PFSK-1 (cell line): ENCODE data around the gene ATP5F1A.

Experiments
- FOXP2 ChIP-seq: optimal IDR thresholded peaks from 2 replicates; pipeline ENCODE3; 2011; ENCODE audit warnings: borderline replicate concordance, control low read depth, inconsistent platforms; ENCODE audit not compliant: insufficient read depth; ENCODE audit errors: extremely low read length, extremely low read depth
- POLR2AphosphoS5 ChIP-seq: IDR thresholded peaks from 2 replicates; pipeline ENCODE4 v1.6.1; 2012; ENCODE audit warnings: low read depth, mild to moderate bottlenecking, control low read depth, low read length, moderate library complexity
- SIN3A ChIP-seq: IDR thresholded peaks from 2 replicates; pipeline ENCODE4 v1.6.1; 2012; ENCODE audit warnings: mild to moderate bottlenecking, low read length, moderate library complexity, borderline replicate concordance; ENCODE audit not compliant: insufficient read depth
- TAF1 ChIP-seq: IDR thresholded peaks from 2 replicates; pipeline ENCODE4 v1.6.1; 2012; ENCODE audit warnings: low read length, control low read depth, borderline replicate concordance; ENCODE audit not compliant: insufficient read depth
- TF ChIP-seq, protein P1 (sequence below), 2 experiments: IDR thresholded peaks; 2 replicates each; pipeline versions ENCODE4 v1.6.1 to v1.8.0; 2011 to 2012; ENCODE audit warnings: low read depth in 2 of 2, low read length in 2 of 2, control low read depth in 1 of 2, inconsistent platforms in 1 of 2, mild to moderate bottlenecking in 1 of 2, moderate library complexity in 1 of 2; ENCODE audit not compliant: insufficient read depth in 1 of 2

The ATP5F1A gene

DNA sequence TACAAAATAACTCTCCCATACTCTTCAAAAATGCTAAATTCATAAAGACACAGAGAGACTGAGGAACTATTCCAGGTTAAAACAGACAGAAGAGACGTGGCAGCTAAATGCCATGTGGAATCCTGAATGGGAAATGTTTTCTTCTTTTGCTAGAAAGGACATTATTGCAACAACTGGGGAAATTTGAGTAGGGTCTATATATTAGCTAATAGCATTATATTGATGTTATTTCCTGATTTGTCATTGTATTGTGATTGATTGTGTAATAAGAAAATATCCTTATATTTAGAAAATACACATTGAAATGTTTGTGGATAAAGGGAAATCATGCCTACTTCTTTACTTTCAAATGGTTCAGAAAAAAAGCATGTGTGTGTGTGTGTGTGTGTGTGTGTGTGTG, 49.5 kb downstream of the ATP5F1A start:
- TF ChIP-seq, protein P1, sequence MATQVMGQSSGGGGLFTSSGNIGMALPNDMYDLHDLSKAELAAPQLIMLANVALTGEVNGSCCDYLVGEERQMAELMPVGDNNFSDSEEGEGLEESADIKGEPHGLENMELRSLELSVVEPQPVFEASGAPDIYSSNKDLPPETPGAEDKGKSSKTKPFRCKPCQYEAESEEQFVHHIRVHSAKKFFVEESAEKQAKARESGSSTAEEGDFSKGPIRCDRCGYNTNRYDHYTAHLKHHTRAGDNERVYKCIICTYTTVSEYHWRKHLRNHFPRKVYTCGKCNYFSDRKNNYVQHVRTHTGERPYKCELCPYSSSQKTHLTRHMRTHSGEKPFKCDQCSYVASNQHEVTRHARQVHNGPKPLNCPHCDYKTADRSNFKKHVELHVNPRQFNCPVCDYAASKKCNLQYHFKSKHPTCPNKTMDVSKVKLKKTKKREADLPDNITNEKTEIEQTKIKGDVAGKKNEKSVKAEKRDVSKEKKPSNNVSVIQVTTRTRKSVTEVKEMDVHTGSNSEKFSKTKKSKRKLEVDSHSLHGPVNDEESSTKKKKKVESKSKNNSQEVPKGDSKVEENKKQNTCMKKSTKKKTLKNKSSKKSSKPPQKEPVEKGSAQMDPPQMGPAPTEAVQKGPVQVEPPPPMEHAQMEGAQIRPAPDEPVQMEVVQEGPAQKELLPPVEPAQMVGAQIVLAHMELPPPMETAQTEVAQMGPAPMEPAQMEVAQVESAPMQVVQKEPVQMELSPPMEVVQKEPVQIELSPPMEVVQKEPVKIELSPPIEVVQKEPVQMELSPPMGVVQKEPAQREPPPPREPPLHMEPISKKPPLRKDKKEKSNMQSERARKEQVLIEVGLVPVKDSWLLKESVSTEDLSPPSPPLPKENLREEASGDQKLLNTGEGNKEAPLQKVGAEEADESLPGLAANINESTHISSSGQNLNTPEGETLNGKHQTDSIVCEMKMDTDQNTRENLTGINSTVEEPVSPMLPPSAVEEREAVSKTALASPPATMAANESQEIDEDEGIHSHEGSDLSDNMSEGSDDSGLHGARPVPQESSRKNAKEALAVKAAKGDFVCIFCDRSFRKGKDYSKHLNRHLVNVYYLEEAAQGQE (IDR thresholded peaks at IDR 0.05; ENCODE audit: insufficient read depth in 1 of 2, low read depth in 2 of 2, low read length in 2 of 2), result no peak
- TF ChIP-seq FOXP2 (no peak), POLR2AphosphoS5 (no peak), SIN3A (no peak), TAF1 (no peak)

DNA sequence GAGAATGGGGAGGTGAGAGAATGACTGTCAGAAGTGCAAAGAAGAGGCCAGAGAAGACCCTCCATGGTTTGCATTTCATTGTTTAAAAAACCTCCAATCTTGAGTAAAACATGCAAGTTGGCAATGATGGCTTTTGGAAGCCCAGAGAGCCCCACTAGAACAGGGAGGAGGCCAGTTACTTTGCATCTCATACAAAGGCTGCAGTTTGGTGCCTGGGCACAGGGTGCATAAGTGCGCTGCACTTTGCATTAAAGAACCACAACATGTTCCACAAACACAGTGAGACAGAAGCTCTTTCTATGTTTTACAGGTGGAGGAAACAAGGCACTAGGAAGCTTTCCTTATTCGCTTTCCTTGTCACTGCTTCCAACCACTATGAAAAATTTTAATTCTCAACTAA, 51.4 kb downstream of the ATP5F1A start:
- TF ChIP-seq, protein P1 (IDR thresholded peaks at IDR 0.05; ENCODE audit: insufficient read depth in 1 of 2, low read depth in 2 of 2, low read length in 2 of 2), result no peak
- TF ChIP-seq POLR2AphosphoS5, result no peak
- TF ChIP-seq SIN3A, result no peak
- TF ChIP-seq TAF1, result no peak
- no peak for TF ChIP-seq FOXP2

DNA sequence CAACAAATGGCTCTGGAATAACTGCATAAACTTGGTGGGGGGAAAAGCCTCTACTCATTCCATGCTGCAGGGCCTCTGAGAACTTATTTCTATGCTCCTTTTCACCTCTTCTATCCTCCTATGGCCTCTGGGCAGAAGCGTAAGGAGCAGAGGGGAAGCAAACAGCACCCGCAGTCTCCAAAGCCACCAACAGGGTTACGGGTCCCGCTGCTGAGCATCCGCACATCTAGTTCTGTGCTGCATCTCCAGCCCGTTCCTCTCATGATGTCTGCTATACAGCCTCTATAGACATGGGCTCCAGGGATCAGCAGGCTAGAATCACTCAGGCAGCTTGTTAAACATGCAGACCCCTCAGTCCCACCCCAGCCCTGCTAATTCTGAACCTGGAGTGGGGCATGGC, 52.0 kb downstream of the ATP5F1A start:
- TF ChIP-seq, protein P1 (IDR thresholded peaks at IDR 0.05; ENCODE audit: insufficient read depth in 1 of 2, low read depth in 2 of 2, low read length in 2 of 2), result no peak
- TF ChIP-seq FOXP2, result no peak
- no peak for TF ChIP-seq SIN3A
- no peak for TF ChIP-seq POLR2AphosphoS5
- TF ChIP-seq TAF1, result no peak

DNA sequence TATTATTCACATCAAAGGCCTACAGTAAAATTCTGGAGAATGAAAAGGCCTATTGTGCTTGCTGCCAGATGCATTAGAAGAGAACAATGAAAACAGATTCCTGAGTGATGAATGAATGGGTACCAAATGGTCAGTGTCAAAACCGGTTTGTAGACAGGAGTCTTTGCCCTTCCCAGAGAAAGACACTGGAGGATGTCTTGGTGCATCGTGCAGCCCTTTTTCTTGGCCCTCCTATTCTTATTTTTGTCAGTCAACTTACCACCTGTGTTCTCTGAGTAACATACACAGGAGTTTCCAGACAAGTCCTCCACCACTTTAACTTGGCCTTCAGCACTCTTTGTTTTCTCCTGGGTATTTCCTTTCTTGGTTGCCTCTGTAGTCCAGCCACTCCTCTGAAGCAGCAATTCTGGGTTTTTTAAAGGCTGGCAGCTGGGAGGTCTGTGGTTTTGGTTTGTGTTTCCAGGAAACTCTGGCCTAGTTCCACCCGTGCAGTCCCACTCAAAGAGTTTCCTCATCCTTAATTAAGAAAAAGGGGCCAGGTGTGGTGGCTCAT, 55.4 kb downstream of the ATP5F1A start:
- TF ChIP-seq, protein P1 (IDR thresholded peaks at IDR 0.05; ENCODE audit: insufficient read depth in 1 of 2, low read depth in 2 of 2, low read length in 2 of 2), result no peak
- no peak for TF ChIP-seq POLR2AphosphoS5
- TF ChIP-seq FOXP2, result no peak
- TF ChIP-seq TAF1, result no peak
- TF ChIP-seq SIN3A, result no peak

DNA sequence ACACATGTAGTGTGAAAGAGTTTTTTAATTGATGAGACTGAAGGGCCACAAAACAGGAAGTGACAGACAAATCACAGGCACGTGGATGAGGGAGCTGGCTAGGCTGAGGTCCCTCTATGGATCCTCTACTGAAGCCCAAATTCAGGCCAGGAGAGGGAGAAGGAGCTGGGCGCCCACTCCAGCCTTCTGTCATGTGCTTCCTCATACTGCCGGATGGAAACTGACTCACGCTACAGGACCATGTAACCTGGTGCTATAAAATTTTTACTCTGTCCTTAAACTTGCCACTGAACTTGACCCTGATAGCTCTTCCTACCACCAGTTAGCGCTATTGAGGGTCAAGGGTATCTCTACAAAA, 57.4 kb downstream of the ATP5F1A start:
- TF ChIP-seq TAF1 (no peak), FOXP2 (no peak)
- TF ChIP-seq, protein P1 (IDR thresholded peaks at IDR 0.05; ENCODE audit: insufficient read depth in 1 of 2, low read depth in 2 of 2, low read length in 2 of 2), result no peak
